Bronchial smooth muscle cell (primary cell): ENCODE measurements around the gene PTPRF. TPM values are rescaled to one million over a fixed set of nuclear protein-coding genes. Genes with fewer than 3 reads are reported as not detected.

Experiments used
- total RNA-seq: library from RNA; depleted of rRNA; stranded (reverse); fragments of >200 nt; gene quantifications from 2 replicates; pipeline ENCODE4 v1.2.1, GENCODE V29; 2014

Gene PTPRF
- total RNA-seq: 15.3 and 40.0 TPM in 2 replicates

DNA sequence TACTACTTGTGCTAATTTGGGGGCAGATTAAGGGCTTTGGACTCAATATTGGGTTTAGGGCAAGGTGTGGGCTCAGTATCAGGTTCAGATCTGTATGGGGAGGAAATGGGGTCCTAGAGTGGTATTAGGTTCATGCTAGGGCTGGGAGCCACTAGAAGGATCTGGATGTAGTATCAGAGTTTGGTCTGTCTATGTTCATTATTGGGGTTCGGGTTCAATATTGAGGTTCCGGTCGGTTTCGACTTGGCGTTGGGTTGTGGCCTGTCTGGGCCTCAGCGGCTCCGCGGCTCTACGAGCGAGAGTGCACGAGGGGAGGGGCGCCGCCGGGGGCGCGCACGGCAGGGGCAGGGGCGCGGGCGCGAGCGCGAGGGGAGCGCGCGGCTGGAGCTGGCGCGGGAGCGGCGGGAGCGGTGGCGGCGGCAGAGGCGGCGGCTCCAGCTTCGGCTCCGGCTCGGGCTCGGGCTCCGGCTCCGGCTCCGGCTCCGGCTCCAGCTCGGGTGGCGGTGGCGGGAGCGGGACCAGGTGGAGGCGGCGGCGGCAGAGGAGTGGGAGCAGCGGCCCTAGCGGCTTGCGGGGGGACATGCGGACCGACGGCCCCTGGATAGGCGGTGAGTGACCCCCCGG is at the start of gene PTPRF:
TSS of gene PTPRF (plus strand) at position 401 of the 624 bp plus-strand sequence. CDS start 14,193 bp downstream, outside the sequence.

Other genes starting within 250 kb of the PTPRF start
- gene C1orf210, start 245.3 kb upstream of the PTPRF start, total RNA-seq: not detected in 2 replicates
- 0.34 and 0.79 TPM in 2 replicates for gene TIE1, start 229.9 kb upstream of the PTPRF start, total RNA-seq
- not detected in 2 replicates for gene MPL, start 193.1 kb upstream of the PTPRF start, total RNA-seq
- 1.2 and 8.7 TPM in 2 replicates for gene CDC20, start 171.9 kb upstream of the PTPRF start, total RNA-seq
- gene ELOVL1, start 162.9 kb upstream of the PTPRF start, total RNA-seq: 40.2 and 48.2 TPM in 2 replicates
- gene MED8, start 141.1 kb upstream of the PTPRF start, total RNA-seq: 50.4 and 58.3 TPM in 2 replicates
- 18.3 and 23.3 TPM in 2 replicates for gene SZT2, start 141.0 kb upstream of the PTPRF start, total RNA-seq
- 20.5 and 21.8 TPM in 2 replicates for gene HYI, start 77.0 kb upstream of the PTPRF start, total RNA-seq
- 38.3 and 41.9 TPM in 2 replicates for gene KDM4A, start 119.3 kb downstream of the PTPRF start, total RNA-seq
- gene ST3GAL3, start 176.7 kb downstream of the PTPRF start, total RNA-seq: 14.0 and 17.2 TPM in 2 replicates